Transverse colon (tissue), 4 donors: ENCODE data around the gene SRSF11. TPM values are rescaled to one million over a fixed set of nuclear protein-coding genes. Genes with fewer than 3 reads are reported as not detected.
A peak's percentile ranks its signal among the peaks of the same experiment; 100 is the strongest.

Experiments used
- DNase-seq: peaks from one replicate; pipeline ENCODE4 v3.0.0-alpha.2; 2019
- H3K27ac ChIP-seq, 4 donors: fragments of 200-600 bp; sonication (generic); 2 replicates each; pipeline ENCODE4 v1.5.1; 2016 to 2018; ENCODE audit warnings: inconsistent platforms in 4 of 4
- H3K27me3 ChIP-seq: fragments of 200-600 bp; sonication (generic); 2 replicates; pipeline ENCODE4 v1.5.1; 2017; ENCODE audit warnings: inconsistent platforms
- H3K36me3 ChIP-seq, 4 donors: fragments of 200-600 bp; sonication (generic); 2 replicates each; pipeline ENCODE4 v1.5.1; 2017 to 2019; ENCODE audit warnings: inconsistent platforms in 4 of 4
- H3K4me1 ChIP-seq, 4 donors: fragments of 200-600 bp; sonication (generic); 2 replicates each; pipeline ENCODE4 v1.5.1; 2017 to 2020; ENCODE audit warnings: inconsistent platforms in 4 of 4
- H3K4me3 ChIP-seq, 4 donors: fragments of 200-600 bp; sonication (generic); 1 replicate in 1 of 4; 2 replicates in 3 of 4; pipeline versions ENCODE4 v1.5.1 to v1.6.1; 2017 to 2019; ENCODE audit warnings: inconsistent platforms in 4 of 4
- H3K9me3 ChIP-seq, 2 donors: fragments of 200-600 bp; sonication (generic); 2 replicates each; pipeline ENCODE4 v1.5.1; 2017 to 2019; ENCODE audit warnings: inconsistent platforms in 2 of 2
- EP300 ChIP-seq: sonication (generic); formaldehyde crosslinking; IDR thresholded peaks from one replicate; pipeline ENCODE4 v1.6.1; 2017; ENCODE audit warnings: antibody characterized with exemption, low read depth
- POLR2A ChIP-seq: fragments of 450-650 bp; IDR thresholded peaks from one replicate; pipeline ENCODE4 v1.6.1; 2016; ENCODE audit warnings: antibody characterized with exemption, mild to moderate bottlenecking, moderate library complexity
- POLR2AphosphoS5 ChIP-seq, 3 donors: sonication (generic); formaldehyde crosslinking; IDR thresholded peaks; one replicate each; pipeline ENCODE4 v1.6.1; 2016; ENCODE audit warnings: antibody characterized with exemption in 3 of 3
- WGBS, 2 donors: methylation state at CpG; one replicate each; pipeline ENCODE4 v1.1.5; 2018; ENCODE audit warnings: low coverage in 1 of 2; 5-methylcytosine and 5-hydroxymethylcytosine counted together
- in situ Hi-C, 4 donors: fragments of 200-750 bp; cut with MboI; loops; one replicate each; pipeline versions ENCODE4 v1.15.0 to v1.15.1; 2017; ENCODE audit warnings: low sequenced_read_pairs in 3 of 4, low pct_ligation_motif_present in 1 of 4, low pct_unique_long_range_greater_than_20kb in 1 of 4
- intact Hi-C: fragments of 100-400 bp; cut with DNase I; formaldehyde crosslinking; loops from one replicate; pipeline ENCODE4 v1.15.1; 2023; ENCODE audit warnings: low total_unique reads
- total RNA-seq, 4 donors: library from RNA; depleted of rRNA; stranded (reverse); fragments of >200 nt; gene quantifications; one replicate each; pipeline ENCODE4 v1.1.0, GENCODE V29; 2016
- TF ChIP-seq, protein P1 (sequence below), 5 experiments: fragments of 200-600 bp in 3 of 5; fragments of 450-650 bp in 2 of 5; sonication (generic) in 3 of 5; IDR thresholded peaks; 1 replicate in 2 of 5; 2 replicates in 3 of 5; pipeline ENCODE4 v1.5.1; 2016 to 2017; ENCODE audit warnings: antibody characterized with exemption in 5 of 5, inconsistent platforms in 3 of 5, mild to moderate bottlenecking in 2 of 5, moderate library complexity in 1 of 5

The SRSF11 gene
- total RNA-seq, 4 donors from 2014 or later = 103 to 573 (median 189) TPM

DNA sequence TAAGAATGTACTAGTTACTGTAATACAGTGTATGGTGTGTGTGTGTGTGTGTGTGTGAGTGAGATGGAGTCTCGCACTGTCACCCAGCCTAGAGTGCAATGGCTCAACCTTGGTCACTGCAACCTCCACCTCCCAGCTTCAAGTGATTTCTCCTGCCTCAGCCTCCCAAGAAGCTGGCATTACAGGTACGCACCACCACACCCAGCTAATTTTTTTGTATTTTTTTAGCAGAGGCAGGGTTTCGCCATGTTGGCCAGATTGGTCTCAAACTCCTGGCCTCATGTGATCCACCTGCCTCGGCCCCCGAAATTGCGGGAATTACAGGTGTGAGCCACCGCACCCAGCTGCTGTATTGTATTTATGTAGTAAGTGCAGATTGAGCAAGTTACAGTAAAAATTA, 12.9 kb upstream of the SRSF11 start:
- H3K27me3 ChIP-seq = no peaks in the 10 kb centered on the region
- H3K4me1 ChIP-seq = peaks cover 7 to 65% (median 32%) of the 10 kb centered on the region in 4 donors
- H3K4me3 ChIP-seq = no peak overlapping the region
- TF ChIP-seq EP300 (no peak), POLR2AphosphoS5 (IDR thresholded peaks at IDR 0.05) (no peak), POLR2A (no peak)
- TF ChIP-seq, protein P1, sequence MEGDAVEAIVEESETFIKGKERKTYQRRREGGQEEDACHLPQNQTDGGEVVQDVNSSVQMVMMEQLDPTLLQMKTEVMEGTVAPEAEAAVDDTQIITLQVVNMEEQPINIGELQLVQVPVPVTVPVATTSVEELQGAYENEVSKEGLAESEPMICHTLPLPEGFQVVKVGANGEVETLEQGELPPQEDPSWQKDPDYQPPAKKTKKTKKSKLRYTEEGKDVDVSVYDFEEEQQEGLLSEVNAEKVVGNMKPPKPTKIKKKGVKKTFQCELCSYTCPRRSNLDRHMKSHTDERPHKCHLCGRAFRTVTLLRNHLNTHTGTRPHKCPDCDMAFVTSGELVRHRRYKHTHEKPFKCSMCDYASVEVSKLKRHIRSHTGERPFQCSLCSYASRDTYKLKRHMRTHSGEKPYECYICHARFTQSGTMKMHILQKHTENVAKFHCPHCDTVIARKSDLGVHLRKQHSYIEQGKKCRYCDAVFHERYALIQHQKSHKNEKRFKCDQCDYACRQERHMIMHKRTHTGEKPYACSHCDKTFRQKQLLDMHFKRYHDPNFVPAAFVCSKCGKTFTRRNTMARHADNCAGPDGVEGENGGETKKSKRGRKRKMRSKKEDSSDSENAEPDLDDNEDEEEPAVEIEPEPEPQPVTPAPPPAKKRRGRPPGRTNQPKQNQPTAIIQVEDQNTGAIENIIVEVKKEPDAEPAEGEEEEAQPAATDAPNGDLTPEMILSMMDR (IDR thresholded peaks at IDR 0.05) = no peak
- intact Hi-C loops = no loop called here
- H3K9me3 ChIP-seq = no peaks in the 10 kb centered on the region
- H3K27ac ChIP-seq = no peak overlapping the region
- 94 to 99% methylated on average over 5 to 7 of the region's 7 CpGs for WGBS, 2 donors
- no peak for DNase-seq
- peaks cover 0 to 6% (median 1%) of the 10 kb centered on the region in 4 donors for H3K36me3 ChIP-seq
- in situ Hi-C loops = no loop called here

DNA sequence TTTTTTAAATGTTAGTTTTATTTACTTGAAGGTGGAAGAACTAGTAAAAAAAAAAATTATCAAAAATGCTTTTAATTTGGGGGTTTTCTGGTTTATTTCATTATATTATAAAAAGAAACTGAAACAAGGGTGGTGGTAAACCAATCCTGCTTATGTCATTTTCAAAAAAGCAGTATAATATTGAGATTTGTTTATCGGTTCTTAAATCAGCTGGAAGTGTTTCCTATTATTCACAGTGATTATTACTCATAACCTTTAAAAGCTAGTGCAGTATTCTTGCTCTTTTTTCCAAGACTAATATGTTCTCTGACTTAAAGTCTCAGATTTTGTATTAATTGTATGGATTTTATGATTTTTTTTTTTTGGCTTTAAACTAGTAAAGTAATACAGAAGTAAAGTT, 10.4 kb upstream of the SRSF11 start:
- Histone ChIP-seq H3K4me1 (peaks cover 0 to 51% (median 19%) of the 10 kb centered on the region in 4 donors), H3K4me3 (no peak overlapping the region), H3K9me3 (no peaks in the 10 kb centered on the region), H3K27ac (no peak overlapping the region), H3K27me3 (no peaks in the 10 kb centered on the region), H3K36me3 (peaks cover 0 to 13% (median 1%) of the 10 kb centered on the region in 4 donors)
- no peak for DNase-seq
- intact Hi-C loops (no loop called here), in situ Hi-C loops (no loop called here)
- 70 to 85% methylated on average over 1 of the region's 1 CpG for WGBS, 2 donors
- TF ChIP-seq POLR2AphosphoS5 (IDR thresholded peaks at IDR 0.05) = no peak
- no peak for TF ChIP-seq EP300
- no peak for TF ChIP-seq POLR2A

DNA sequence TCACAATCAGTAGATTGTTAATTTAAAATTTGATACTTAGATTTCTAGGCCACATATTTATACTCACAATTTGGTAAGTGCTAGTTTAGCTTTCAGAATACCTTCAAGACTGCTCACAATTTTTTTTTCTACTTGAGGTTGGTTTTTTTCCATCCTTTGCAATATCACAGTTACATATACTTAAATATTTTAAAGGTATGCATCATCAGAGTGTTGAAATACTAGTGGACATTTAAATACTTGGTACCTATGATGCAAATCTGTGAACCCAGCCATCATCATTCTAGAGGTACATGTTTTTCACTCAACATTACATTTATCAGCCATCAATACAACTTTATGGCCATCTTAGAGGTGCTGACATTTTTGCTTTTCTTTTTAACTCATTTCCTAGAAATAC, 9.6 kb upstream of the SRSF11 start:
- Histone ChIP-seq H3K4me3 (no peak overlapping the region), H3K9me3 (no peaks in the 10 kb centered on the region), H3K27ac (no peak overlapping the region), H3K4me1 (peaks cover 0 to 47% (median 16%) of the 10 kb centered on the region in 4 donors), H3K36me3 (peaks cover 0 to 16% (median 1%) of the 10 kb centered on the region in 4 donors), H3K27me3 (no peaks in the 10 kb centered on the region)
- in situ Hi-C loops = no loop called here
- no peak for DNase-seq
- TF ChIP-seq POLR2A = no peak
- no peak for TF ChIP-seq POLR2AphosphoS5 (IDR thresholded peaks at IDR 0.05)
- TF ChIP-seq EP300 = no peak
- TF ChIP-seq, protein P1 (IDR thresholded peaks at IDR 0.05) = no peak
- intact Hi-C loops = no loop called here

- intact Hi-C loops = loop anchor here (10.0 kb wide), 1 partner anchor 845 kb away; no protein-coding TSS in a partner anchor
- Histone ChIP-seq H3K27me3 (no peaks in the 10 kb centered on the region), H3K9me3 (no peaks in the 10 kb centered on the region), H3K27ac (peak overlapping the region in 2 of 4 donors; percentile 94 to 98), H3K4me1 (peaks cover 14 to 39% (median 26%) of the 10 kb centered on the region in 4 donors), H3K36me3 (peaks cover 0 to 10% (median 0%) of the 10 kb centered on the region in 4 donors), H3K4me3 (no peak overlapping the region)
- TF ChIP-seq, protein P1 (IDR thresholded peaks at IDR 0.05) = no peak
- TF ChIP-seq POLR2A = no peak
- TF ChIP-seq EP300 = no peak
- TF ChIP-seq POLR2AphosphoS5 (IDR thresholded peaks at IDR 0.05) = no peak
- DNase-seq = no peak
- in situ Hi-C loops = no loop called here
- 89 to 96% methylated on average over 2 of the region's 2 CpGs for WGBS, 2 donors
Observed at GRCh38 chr1:70220015-70220414, 1.2 kb upstream of the SRSF11 start.
